GM12865 (cell line): ENCODE measurements around the gene TNRC6C.
"Not testable (repeated sequence)": the region's sequence is repeated elsewhere in the genome, so short reads cannot be mapped to it uniquely, and the experiment has no call there.

Experiments
- DNase-seq: peaks from one replicate; pipeline ENCODE4 v3.0.0; 2010; ENCODE audit warnings: low read depth
- H3K4me3 ChIP-seq: 2 replicates; pipeline ENCODE4 v1.5.1; 2011; ENCODE audit warnings: mild to moderate bottlenecking, low read depth, low read length, control low read depth
- CTCF ChIP-seq: IDR thresholded peaks from 2 replicates; pipeline ENCODE4 v1.5.1; 2011; ENCODE audit warnings: low read length, control low read depth, low read depth, inconsistent platforms; ENCODE audit not compliant: insufficient read depth; ENCODE audit errors: missing control alignments

Gene TNRC6C

GRCh38 chr17:78137392-78138203, 179.1 kb downstream of the TNRC6C start:
- peak; percentile 75 for TF ChIP-seq CTCF
- peak; percentile 68 for DNase-seq
- no peak overlapping the region for H3K4me3 ChIP-seq

- no peak for DNase-seq
- H3K4me3 ChIP-seq = no peak overlapping the region
- TF ChIP-seq CTCF = no peak
Observed at GRCh38 chr17:78138204-78139060, 179.9 kb downstream of the TNRC6C start.

GRCh38 chr17:78139861-78140168, 181.3 kb downstream of the TNRC6C start:
- not testable (repeated sequence) for H3K4me3 ChIP-seq, DNase-seq

- no peak for TF ChIP-seq CTCF
- H3K4me3 ChIP-seq = no peak overlapping the region
- peak; percentile 99 for DNase-seq
Observed at GRCh38 chr17:78140169-78141051, 181.9 kb downstream of the TNRC6C start.

GRCh38 chr17:78141437-78142118, 183.1 kb downstream of the TNRC6C start:
- DNase-seq = no peak
- TF ChIP-seq CTCF = no peak
- H3K4me3 ChIP-seq = no peak overlapping the region

- H3K4me3 ChIP-seq = no peak overlapping the region
- no peak for DNase-seq
- TF ChIP-seq CTCF = no peak
Observed at GRCh38 chr17:78142119-78142861, 183.8 kb downstream of the TNRC6C start.
